Measurements from ENCODE around the gene LDLRAD4.
"Not testable (repeated sequence)": the region's sequence is repeated elsewhere in the genome, so short reads cannot be mapped to it uniquely, and the experiment has no call there.

The LDLRAD4 gene

GRCh38 chr18:13336841-13337240, 118.3 kb downstream of the LDLRAD4 start:
- H2AFZ ChIP-seq (ENCODE audit: low read depth), result no peak overlapping the region
- H3K4me1 ChIP-seq (ENCODE audit: low read depth, poor library complexity, severe bottlenecking), result no peaks in the 10 kb centered on the region
- no peak for TF ChIP-seq CTCF (conservative IDR thresholded peaks at IDR 0.05; ENCODE audit: low read depth, low read length)
- no peak overlapping the region for H3K4me2 ChIP-seq
- H3K27me3 ChIP-seq (ENCODE audit: insufficient read depth, low read depth), result no peaks in the 10 kb centered on the region
- no peaks in the 10 kb centered on the region for H3K36me3 ChIP-seq (ENCODE audit: insufficient read depth)
- H4K20me1 ChIP-seq (ENCODE audit: insufficient read depth), result no peaks in the 10 kb centered on the region
- H3K27ac ChIP-seq, result no peak overlapping the region
- H3K4me3 ChIP-seq (IDR thresholded peaks at IDR 0.05; ENCODE audit: insufficient read depth, low read depth, low read length), result no peak overlapping the region
- no peaks in the 10 kb centered on the region for H3K79me2 ChIP-seq (ENCODE audit: insufficient read depth, low read depth)
- no peak overlapping the region for H3K9ac ChIP-seq

GRCh38 chr18:13337369-13337768, 118.8 kb downstream of the LDLRAD4 start:
- H3K4me1 ChIP-seq (ENCODE audit: low read depth, poor library complexity, severe bottlenecking), result no peaks in the 10 kb centered on the region
- no peak overlapping the region for H3K9ac ChIP-seq
- no peak overlapping the region for H3K4me2 ChIP-seq
- H3K4me3 ChIP-seq (IDR thresholded peaks at IDR 0.05; ENCODE audit: insufficient read depth, low read depth, low read length), result no peak overlapping the region
- TF ChIP-seq CTCF (conservative IDR thresholded peaks at IDR 0.05; ENCODE audit: low read depth, low read length), result no peak
- no peaks in the 10 kb centered on the region for H3K36me3 ChIP-seq (ENCODE audit: insufficient read depth)
- no peaks in the 10 kb centered on the region for H3K79me2 ChIP-seq (ENCODE audit: insufficient read depth, low read depth)
- H3K27me3 ChIP-seq (ENCODE audit: insufficient read depth, low read depth), result no peaks in the 10 kb centered on the region
- H3K27ac ChIP-seq, result no peak overlapping the region
- no peaks in the 10 kb centered on the region for H4K20me1 ChIP-seq (ENCODE audit: insufficient read depth)
- H2AFZ ChIP-seq (ENCODE audit: low read depth), result no peak overlapping the region

- no peak for TF ChIP-seq CTCF (conservative IDR thresholded peaks at IDR 0.05; ENCODE audit: low read depth, low read length)
- H3K79me2 ChIP-seq (ENCODE audit: insufficient read depth, low read depth), result no peaks in the 10 kb centered on the region
- no peak overlapping the region for H3K4me2 ChIP-seq
- H3K4me3 ChIP-seq (IDR thresholded peaks at IDR 0.05; ENCODE audit: insufficient read depth, low read depth, low read length), result no peak overlapping the region
- no peaks in the 10 kb centered on the region for H3K4me1 ChIP-seq (ENCODE audit: low read depth, poor library complexity, severe bottlenecking)
- no peak overlapping the region for H3K27ac ChIP-seq
- no peaks in the 10 kb centered on the region for H4K20me1 ChIP-seq (ENCODE audit: insufficient read depth)
- H3K9ac ChIP-seq, result no peak overlapping the region
- H2AFZ ChIP-seq (ENCODE audit: low read depth), result no peak overlapping the region
- no peaks in the 10 kb centered on the region for H3K27me3 ChIP-seq (ENCODE audit: insufficient read depth, low read depth)
- no peaks in the 10 kb centered on the region for H3K36me3 ChIP-seq (ENCODE audit: insufficient read depth)
These were observed 119.8 kb downstream of the LDLRAD4 start for GRCh38 chr18:13338318-13338717.

- no peaks in the 10 kb centered on the region for H3K79me2 ChIP-seq (ENCODE audit: insufficient read depth, low read depth)
These were observed 121.1 kb downstream of the LDLRAD4 start for GRCh38 chr18:13339653-13340052.

GRCh38 chr18:13346449-13346848, 127.9 kb downstream of the LDLRAD4 start:
- H3K4me1 ChIP-seq (ENCODE audit: low read depth, poor library complexity, severe bottlenecking); H3K4me2 ChIP-seq; H3K9ac ChIP-seq; H3K27me3 ChIP-seq (ENCODE audit: insufficient read depth, low read depth); H3K36me3 ChIP-seq (ENCODE audit: insufficient read depth); H3K27ac ChIP-seq; H2AFZ ChIP-seq (ENCODE audit: low read depth); H3K79me2 ChIP-seq (ENCODE audit: insufficient read depth, low read depth); H3K4me3 ChIP-seq (IDR thresholded peaks at IDR 0.05; ENCODE audit: insufficient read depth, low read depth, low read length); H4K20me1 ChIP-seq (ENCODE audit: insufficient read depth): not testable (repeated sequence)

More at GRCh38 chr18:13339653-13340052, 121.1 kb downstream of the LDLRAD4 start:
- H3K4me3 ChIP-seq (IDR thresholded peaks at IDR 0.05; ENCODE audit: insufficient read depth, low read depth, low read length), result no peak overlapping the region
- no peaks in the 10 kb centered on the region for H3K36me3 ChIP-seq (ENCODE audit: insufficient read depth)
- TF ChIP-seq CTCF (conservative IDR thresholded peaks at IDR 0.05; ENCODE audit: low read depth, low read length), result no peak
- no peak overlapping the region for H3K4me2 ChIP-seq
- H2AFZ ChIP-seq (ENCODE audit: low read depth), result no peak overlapping the region
- H3K27ac ChIP-seq, result no peak overlapping the region
- H3K4me1 ChIP-seq (ENCODE audit: low read depth, poor library complexity, severe bottlenecking), result no peaks in the 10 kb centered on the region
- no peaks in the 10 kb centered on the region for H3K27me3 ChIP-seq (ENCODE audit: insufficient read depth, low read depth)
- H4K20me1 ChIP-seq (ENCODE audit: insufficient read depth), result no peaks in the 10 kb centered on the region
- no peak overlapping the region for H3K9ac ChIP-seq
